Peyer's patch (tissue), 4 donors: ENCODE results near the gene PLK1. TPM values are rescaled to one million over a fixed set of nuclear protein-coding genes. Genes with fewer than 3 reads are reported as not detected.

Source experiments
- DNase-seq, 3 donors: peaks; one replicate each; pipeline ENCODE4 v3.0.0-alpha.2; 2017 to 2019
- H3K27ac ChIP-seq, 4 donors: fragments of 200-600 bp; sonication (generic); one replicate each; pipeline ENCODE4 v1.5.1; 2016 to 2019
- H3K27me3 ChIP-seq, 2 donors: fragments of 200-600 bp; sonication (generic); one replicate each; pipeline ENCODE4 v1.5.1; 2019
- H3K36me3 ChIP-seq, 3 donors: fragments of 200-600 bp; sonication (generic); one replicate each; pipeline ENCODE4 v1.5.1; 2016 to 2019
- H3K4me1 ChIP-seq, 4 donors: fragments of 200-600 bp; sonication (generic); one replicate each; pipeline ENCODE4 v1.5.1; 2016 to 2019
- H3K4me3 ChIP-seq, 4 donors: fragments of 200-600 bp; sonication (generic); 1 replicate in 3 of 4; 2 replicates in 1 of 4; pipeline ENCODE4 v1.5.1; 2016 to 2019; ENCODE audit warnings: mild to moderate bottlenecking in 1 of 4
- H3K9me3 ChIP-seq, 4 donors: fragments of 200-600 bp; sonication (generic); one replicate each; pipeline ENCODE4 v1.5.1; 2016 to 2019; ENCODE audit warnings: mild to moderate bottlenecking in 1 of 4
- POLR2A ChIP-seq, 2 donors: fragments of 450-650 bp; IDR thresholded peaks; one replicate each; pipeline ENCODE4 v1.5.1; 2017; ENCODE audit warnings: antibody characterized with exemption in 2 of 2, mild to moderate bottlenecking in 2 of 2, moderate library complexity in 2 of 2
- total RNA-seq, 4 donors: library from RNA; depleted of rRNA; stranded (reverse); fragments of >200 nt; gene quantifications; one replicate each; pipeline ENCODE4 v1.1.0, GENCODE V29; 2016
- TF ChIP-seq, protein P1 (sequence below), 6 experiments: fragments of 450-650 bp in 4 of 6; fragments of 200-600 bp in 2 of 6; sonication (generic) in 1 of 6; IDR thresholded peaks; one replicate each; pipeline ENCODE4 v1.5.1; 2017 to 2019; ENCODE audit warnings: antibody characterized with exemption in 6 of 6, mild to moderate bottlenecking in 3 of 6, moderate library complexity in 1 of 6

PLK1 gene
- total RNA-seq, 4 donors from 2014 or later: 10.9 to 40.4 (median 11.9) TPM

DNA sequence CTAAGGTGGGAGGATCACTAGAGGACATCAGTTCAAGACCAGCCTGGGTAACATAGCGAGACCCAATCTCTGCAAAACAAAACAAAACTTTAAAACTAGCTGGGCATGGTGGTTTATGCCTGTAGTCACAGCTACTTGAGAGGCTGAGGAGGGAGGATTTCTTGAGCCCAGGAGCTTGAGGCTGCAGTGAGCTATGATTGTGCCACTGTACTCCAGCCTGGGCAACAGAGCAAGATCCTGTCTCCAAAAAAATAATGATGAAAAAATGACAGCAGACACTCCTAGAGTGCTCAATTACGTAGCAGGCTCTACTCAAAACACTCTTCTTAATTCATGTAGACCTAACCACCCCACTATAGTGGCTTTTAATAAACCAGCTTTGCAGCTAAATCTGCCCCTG lies 21.4 kb downstream of the PLK1 start:
- no peak overlapping the region for H3K27ac ChIP-seq
- TF ChIP-seq, protein P1, sequence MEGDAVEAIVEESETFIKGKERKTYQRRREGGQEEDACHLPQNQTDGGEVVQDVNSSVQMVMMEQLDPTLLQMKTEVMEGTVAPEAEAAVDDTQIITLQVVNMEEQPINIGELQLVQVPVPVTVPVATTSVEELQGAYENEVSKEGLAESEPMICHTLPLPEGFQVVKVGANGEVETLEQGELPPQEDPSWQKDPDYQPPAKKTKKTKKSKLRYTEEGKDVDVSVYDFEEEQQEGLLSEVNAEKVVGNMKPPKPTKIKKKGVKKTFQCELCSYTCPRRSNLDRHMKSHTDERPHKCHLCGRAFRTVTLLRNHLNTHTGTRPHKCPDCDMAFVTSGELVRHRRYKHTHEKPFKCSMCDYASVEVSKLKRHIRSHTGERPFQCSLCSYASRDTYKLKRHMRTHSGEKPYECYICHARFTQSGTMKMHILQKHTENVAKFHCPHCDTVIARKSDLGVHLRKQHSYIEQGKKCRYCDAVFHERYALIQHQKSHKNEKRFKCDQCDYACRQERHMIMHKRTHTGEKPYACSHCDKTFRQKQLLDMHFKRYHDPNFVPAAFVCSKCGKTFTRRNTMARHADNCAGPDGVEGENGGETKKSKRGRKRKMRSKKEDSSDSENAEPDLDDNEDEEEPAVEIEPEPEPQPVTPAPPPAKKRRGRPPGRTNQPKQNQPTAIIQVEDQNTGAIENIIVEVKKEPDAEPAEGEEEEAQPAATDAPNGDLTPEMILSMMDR (IDR thresholded peaks at IDR 0.05): no peak
- no peak for TF ChIP-seq POLR2A (IDR thresholded peaks at IDR 0.05)
- DNase-seq: no peak

GRCh38 chr16:23700509-23700908 lies 21.8 kb downstream of the PLK1 start:
- DNase-seq: peak in 1 of 3 donors; percentile 57
- H3K36me3 ChIP-seq: peaks cover 0 to 11% (median 0%) of the 10 kb centered on the region in 3 donors
- no peak overlapping the region for H3K27ac ChIP-seq

More for the DNA sequence above, 21.4 kb downstream of the PLK1 start:
- Histone ChIP-seq H3K4me1 (peaks cover 0 to 8% (median 2%) of the 10 kb centered on the region in 4 donors), H3K9me3 (no peaks in the 10 kb centered on the region), H3K36me3 (peaks cover 0 to 11% (median 0%) of the 10 kb centered on the region in 3 donors), H3K27me3 (no peaks in the 10 kb centered on the region), H3K4me3 (no peak overlapping the region)

GRCh38 chr16:23701045-23701444 lies 22.4 kb downstream of the PLK1 start:
- DNase-seq: no peak
- TF ChIP-seq, protein P1 (IDR thresholded peaks at IDR 0.05): no peak
- TF ChIP-seq POLR2A (IDR thresholded peaks at IDR 0.05): no peak
- Histone ChIP-seq H3K4me1 (peaks cover 0 to 8% (median 2%) of the 10 kb centered on the region in 4 donors), H3K9me3 (no peaks in the 10 kb centered on the region), H3K4me3 (no peak overlapping the region), H3K27ac (no peak overlapping the region), H3K36me3 (peaks cover 0 to 11% (median 0%) of the 10 kb centered on the region in 3 donors), H3K27me3 (no peaks in the 10 kb centered on the region)

More at GRCh38 chr16:23700509-23700908, 21.8 kb downstream of the PLK1 start:
- Histone ChIP-seq H3K4me3 (no peak overlapping the region), H3K27me3 (no peaks in the 10 kb centered on the region), H3K9me3 (no peaks in the 10 kb centered on the region), H3K4me1 (peaks cover 0 to 8% (median 2%) of the 10 kb centered on the region in 4 donors)
- TF ChIP-seq, protein P1 (IDR thresholded peaks at IDR 0.05): no peak
- TF ChIP-seq POLR2A (IDR thresholded peaks at IDR 0.05): no peak

GRCh38 chr16:23702951-23703350 lies 24.3 kb downstream of the PLK1 start:
- TF ChIP-seq POLR2A (IDR thresholded peaks at IDR 0.05): no peak
- TF ChIP-seq, protein P1 (IDR thresholded peaks at IDR 0.05): no peak
- no peak overlapping the region for H3K27ac ChIP-seq
- H3K9me3 ChIP-seq: no peaks in the 10 kb centered on the region
- H3K4me1 ChIP-seq: peaks cover 0 to 8% (median 2%) of the 10 kb centered on the region in 4 donors
- H3K27me3 ChIP-seq: no peaks in the 10 kb centered on the region
- H3K36me3 ChIP-seq: peaks cover 0 to 7% (median 0%) of the 10 kb centered on the region in 3 donors
- no peak overlapping the region for H3K4me3 ChIP-seq
- no peak for DNase-seq

- Histone ChIP-seq H3K27me3 (no peaks in the 10 kb centered on the region), H3K4me3 (no peak overlapping the region), H3K36me3 (peaks cover 0 to 14% (median 0%) of the 10 kb centered on the region in 3 donors), H3K27ac (no peak overlapping the region), H3K9me3 (peaks cover 0 to 6% (median 0%) of the 10 kb centered on the region in 4 donors), H3K4me1 (peaks cover 0 to 5% (median 0%) of the 10 kb centered on the region in 4 donors)
- no peak for DNase-seq
- TF ChIP-seq, protein P1 (IDR thresholded peaks at IDR 0.05): no peak
Measured at GRCh38 chr16:23704772-23705516, 26.3 kb downstream of the PLK1 start.
